ENCODE results near the gene TMEM126A.
"Not testable (repeated sequence)": the region's sequence is repeated elsewhere in the genome, so short reads cannot be mapped to it uniquely, and the experiment has no call there.

The TMEM126A gene

GRCh38 chr11:85647604-85648299 is at the start of gene TMEM126A:
Gene TMEM126A (plus strand): TSS chr11:85647967. CDS start chr11:85650256, 2,289 bp downstream.
- peak; percentile 61 for DNase-seq (ENCODE audit: low spot score)

GRCh38 chr11:85599083-85599482 is 48.7 kb upstream of the TMEM126A start:
- no peak for DNase-seq (ENCODE audit: low spot score)

GRCh38 chr11:85602526-85603213 is 45.1 kb upstream of the TMEM126A start:
- DNase-seq (ENCODE audit: low spot score) = no peak

GRCh38 chr11:85603220-85603619 is 44.5 kb upstream of the TMEM126A start:
- DNase-seq (ENCODE audit: low spot score) = no peak

GRCh38 chr11:85606237-85606636 is 41.5 kb upstream of the TMEM126A start:
- DNase-seq (ENCODE audit: low spot score) = not testable (repeated sequence)

- DNase-seq (ENCODE audit: low spot score) = not testable (repeated sequence)
Measured at GRCh38 chr11:85608621-85609020, 39.1 kb upstream of the TMEM126A start.

GRCh38 chr11:85609286-85609685 is 38.5 kb upstream of the TMEM126A start:
- DNase-seq (ENCODE audit: low spot score) = not testable (repeated sequence)

- DNase-seq (ENCODE audit: low spot score) = not testable (repeated sequence)
Measured at GRCh38 chr11:85611643-85612042, 36.1 kb upstream of the TMEM126A start.

- no peak for DNase-seq (ENCODE audit: low spot score)
Measured at GRCh38 chr11:85619499-85619898, 28.3 kb upstream of the TMEM126A start.

GRCh38 chr11:85620256-85620655 is 27.5 kb upstream of the TMEM126A start:
- DNase-seq (ENCODE audit: low spot score) = no peak

- no peak for DNase-seq (ENCODE audit: low spot score)
Measured at GRCh38 chr11:85626496-85626895, 21.3 kb upstream of the TMEM126A start.

- DNase-seq (ENCODE audit: low spot score) = no peak
Measured at GRCh38 chr11:85627332-85627997, 20.3 kb upstream of the TMEM126A start, which contains the start of gene DLG2. Gene DLG2 (minus strand): TSS chr11:85627344.

GRCh38 chr11:85627998-85628770 is 19.6 kb upstream of the TMEM126A start, which contains the start of gene TMEM126B:
Gene TMEM126B (plus strand): TSS chr11:85628593. CDS start chr11:85628608, 15 bp downstream.
- peak; percentile 83 for DNase-seq (ENCODE audit: low spot score)

- DNase-seq (ENCODE audit: low spot score) = no peak
Measured at GRCh38 chr11:85628771-85629341, 18.9 kb upstream of the TMEM126A start.

- no peak for DNase-seq (ENCODE audit: low spot score)
Measured at GRCh38 chr11:85634747-85635146, 13.0 kb upstream of the TMEM126A start.

GRCh38 chr11:85643191-85643614 is 4.6 kb upstream of the TMEM126A start:
- DNase-seq (ENCODE audit: low spot score) = no peak

- DNase-seq (ENCODE audit: low spot score) = no peak
Measured at GRCh38 chr11:85647078-85647477, 689 bp upstream of the TMEM126A start.

- DNase-seq (ENCODE audit: low spot score) = no peak
Measured at GRCh38 chr11:85651118-85651517, 3.4 kb downstream of the TMEM126A start.

GRCh38 chr11:85652786-85653447 is 5.2 kb downstream of the TMEM126A start:
- no peak for DNase-seq (ENCODE audit: low spot score)

- DNase-seq (ENCODE audit: low spot score) = not testable (repeated sequence)
Measured at GRCh38 chr11:85654343-85654742, 6.6 kb downstream of the TMEM126A start.

GRCh38 chr11:85656777-85657176 is 9.0 kb downstream of the TMEM126A start:
- no peak for DNase-seq (ENCODE audit: low spot score)

Data from COLO829 (cell line).